CD4-positive, alpha-beta memory T cell (primary cell): ENCODE data around the gene MPP1. TPM values are rescaled to one million over a fixed set of nuclear protein-coding genes. Genes with fewer than 3 reads are reported as not detected.

ENCODE experiments used
- CTCF ChIA-PET: fragments of 350-600 bp; sonication (Branson Sonifier 250); formaldehyde crosslinking; loops from one replicate; lab custom pipeline; 2021; ENCODE audit warnings: inconsistent platforms; ENCODE audit not compliant: partially characterized antibody; lab: Charles Lee
- POLR2A ChIA-PET: fragments of 350-600 bp; sonication (Branson Sonifier 250); formaldehyde crosslinking; loops from one replicate; lab custom pipeline; 2021; ENCODE audit not compliant: partially characterized antibody; lab: Charles Lee
- DNase-seq, 5 donors: peaks; one replicate each; pipeline versions ENCODE4 v3.0.0 to v3.0.0-alpha.2; 2020 to 2022; ENCODE audit warnings: mixed read lengths in 1 of 5
- H3K27ac ChIP-seq: one replicate; pipeline ENCODE4 v1.7.0; 2013; ENCODE audit warnings: low read depth, low read length
- H3K27me3 ChIP-seq: 2 replicates; pipeline ENCODE4 v1.7.0; 2013; ENCODE audit warnings: mild to moderate bottlenecking, low read length, moderate library complexity; ENCODE audit not compliant: insufficient read depth
- H3K36me3 ChIP-seq: 2 replicates; pipeline ENCODE4 v1.7.0; 2013; ENCODE audit warnings: mild to moderate bottlenecking, low read length, moderate library complexity; ENCODE audit not compliant: insufficient read depth
- H3K4me1 ChIP-seq: 2 replicates; pipeline ENCODE4 v1.7.0; 2013; ENCODE audit warnings: mild to moderate bottlenecking, low read length, moderate library complexity; ENCODE audit not compliant: insufficient read depth
- H3K4me3 ChIP-seq, 2 donors: one replicate each; pipeline ENCODE4 v1.7.0; 2013; ENCODE audit warnings: low read length in 2 of 2, mild to moderate bottlenecking in 1 of 2
- H3K9me3 ChIP-seq, 2 donors: one replicate each; pipeline ENCODE4 v1.7.0; 2013; ENCODE audit warnings: low read length in 2 of 2, control low read depth in 1 of 2; ENCODE audit not compliant: control insufficient read depth in 1 of 2
- H3K27ac Mint-ChIP-seq, 7 donors: one replicate each; pipeline ENCODE4 v1.8.0; 2020 to 2021; ENCODE audit warnings: mixed read lengths in 7 of 7, mild to moderate bottlenecking in 6 of 7, inconsistent platforms in 3 of 7, moderate library complexity in 3 of 7
- H3K27me3 Mint-ChIP-seq, 2 donors: one replicate each; pipeline ENCODE4 v1.8.0; 2020 to 2021; ENCODE audit warnings: mixed read lengths in 2 of 2
- H3K36me3 Mint-ChIP-seq, 2 donors: one replicate each; pipeline ENCODE4 v1.8.0; 2020 to 2021; ENCODE audit warnings: mixed read lengths in 2 of 2, inconsistent platforms in 1 of 2, mild to moderate bottlenecking in 1 of 2
- H3K4me1 Mint-ChIP-seq, 4 donors: one replicate each; pipeline ENCODE4 v1.8.0; 2020 to 2021; ENCODE audit warnings: mixed read lengths in 4 of 4, mild to moderate bottlenecking in 1 of 4
- H3K4me3 Mint-ChIP-seq, 8 donors: one replicate each; pipeline ENCODE4 v1.8.0; 2020 to 2021; ENCODE audit warnings: mixed read lengths in 8 of 8, mild to moderate bottlenecking in 7 of 8, moderate library complexity in 6 of 8, inconsistent platforms in 3 of 8
- H3K9me3 Mint-ChIP-seq, 8 donors: one replicate each; pipeline ENCODE4 v1.8.0; 2020 to 2021; ENCODE audit warnings: mixed read lengths in 8 of 8, mild to moderate bottlenecking in 5 of 8, inconsistent platforms in 3 of 8, moderate library complexity in 1 of 8
- intact Hi-C: fragments of 100-400 bp; cut with micrococcal nuclease; formaldehyde crosslinking; loops from one replicate; pipeline ENCODE4 v1.15.1; 2023
- polyA plus RNA-seq, 2 donors: library from polyadenylated mRNA; unstranded; fragments of 300-500 nt; fragmentation: Illumina TruSeq; gene quantifications; one replicate each; pipeline ENCODE4 v1.2.3, GENCODE V29; 2021
- total RNA-seq, 2 experiments: library from RNA; stranded (reverse); gene quantifications; one replicate each; pipeline ENCODE4 v1.2.3, GENCODE V29; 2021

The MPP1 gene
- total and polyA plus RNA-seq, 4 experiments from 2014 or later = 10.6 to 14.7 (median 11.8) TPM

DNA sequence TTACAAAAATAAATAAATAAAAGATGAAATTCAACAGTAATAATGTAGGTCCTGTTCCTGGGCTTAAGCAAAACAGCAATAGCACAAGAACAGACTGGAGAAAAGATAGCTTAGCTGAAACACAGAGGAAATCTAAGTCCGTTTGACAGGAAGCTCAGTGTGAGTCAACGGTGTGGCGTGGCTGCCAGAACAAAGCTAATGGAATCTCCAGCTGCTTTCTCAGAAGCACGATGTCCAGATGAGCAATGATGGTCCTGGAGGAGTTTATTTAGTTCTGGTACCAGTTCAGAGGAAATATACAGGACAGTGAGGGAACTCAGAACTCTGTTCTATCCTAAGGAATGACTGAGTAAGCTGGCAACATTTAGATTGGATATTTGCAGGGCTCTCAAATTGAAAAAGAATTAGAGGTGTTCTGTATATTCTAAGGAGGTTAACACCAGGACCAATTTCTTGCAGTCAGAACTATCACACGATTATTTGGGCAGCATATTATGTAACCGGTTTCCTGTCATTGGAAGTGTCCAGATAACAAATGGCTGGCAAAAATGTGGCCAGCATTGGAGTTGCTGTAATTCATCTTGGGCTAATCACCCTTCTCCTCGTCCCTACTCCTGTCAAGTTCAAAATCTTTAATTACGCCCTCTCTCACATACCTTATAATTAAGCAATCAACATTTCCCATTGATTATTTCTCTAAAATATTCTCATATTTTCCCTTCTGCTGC lies 67.1 kb downstream of the MPP1 start:
- POLR2A ChIA-PET = interaction anchor here (0.6 to 1.3 kb wide), 6 partner anchors 10 to 24 kb away, joined by 3 to 14 read pairs (median 4); partner anchors contain the start of genes DKC1 and GAB3
- peaks cover 74% of the 10 kb centered on the region for H3K4me1 ChIP-seq
- H3K27ac Mint-ChIP-seq = peak overlapping the region; percentile 45 to 90 (median 87)
- peaks cover 0 to 4% of the 10 kb centered on the region in 2 donors for H3K36me3 Mint-ChIP-seq
- H3K9me3 Mint-ChIP-seq = no peaks in the 10 kb centered on the region
- H3K9me3 ChIP-seq = no peaks in the 10 kb centered on the region
- intact Hi-C loops = no loop called here
- H3K27ac ChIP-seq = no peak overlapping the region
- DNase-seq = peak in 1 of 5 donors; percentile 49
- CTCF ChIA-PET = interaction anchor here (0.6 to 4.8 kb wide), 5 partner anchors 10 to 24 kb away, joined by 3 to 37 read pairs (median 5); partner anchors contain the start of genes DKC1 and GAB3
- H3K4me3 Mint-ChIP-seq = peak overlapping the region in 7 of 8 donors; percentile 35 to 72 (median 65)
- H3K36me3 ChIP-seq = no peaks in the 10 kb centered on the region
- H3K4me3 ChIP-seq = no peak overlapping the region
- no peaks in the 10 kb centered on the region for H3K27me3 Mint-ChIP-seq
- no peaks in the 10 kb centered on the region for H3K27me3 ChIP-seq
- peaks cover 47 to 82% (median 63%) of the 10 kb centered on the region in 4 donors for H3K4me1 Mint-ChIP-seq

- Mint-ChIP-seq H3K4me3 (peak overlapping the region in 5 of 8 donors; percentile 2 to 36 (median 32)), H3K9me3 (no peaks in the 10 kb centered on the region), H3K27ac (peak overlapping the region in 6 of 7 donors; percentile 6 to 87 (median 70)), H3K4me1 (peaks cover 53 to 83% (median 66%) of the 10 kb centered on the region in 4 donors), H3K36me3 (no peaks in the 10 kb centered on the region), H3K27me3 (no peaks in the 10 kb centered on the region)
- Histone ChIP-seq H3K27me3 (no peaks in the 10 kb centered on the region), H3K4me1 (peaks cover 84% of the 10 kb centered on the region), H3K36me3 (no peaks in the 10 kb centered on the region), H3K4me3 (no peak overlapping the region), H3K9me3 (no peaks in the 10 kb centered on the region), H3K27ac (peak overlapping the region; percentile 21)
- CTCF ChIA-PET = interaction anchor here (1.2 to 4.8 kb wide), 4 partner anchors 11 to 19 kb away, joined by 4 to 37 read pairs (median 10); partner anchors contain the start of gene GAB3
- intact Hi-C loops = no loop called here
- POLR2A ChIA-PET = interaction anchor here (1.3 kb wide), 1 partner anchor 19 kb away, joined by 3 read pairs; no protein-coding TSS in a partner anchor
- DNase-seq = no peak
These were observed 68.1 kb downstream of the MPP1 start for GRCh38 chrX:154737136-154737535.

GRCh38 chrX:154735695-154736393 lies 69.4 kb downstream of the MPP1 start:
- Mint-ChIP-seq H3K4me3 (peak overlapping the region in 7 of 8 donors; percentile 19 to 71 (median 36)), H3K27ac (peak overlapping the region; percentile 70 to 93 (median 87)), H3K36me3 (peaks cover 0 to 2% of the 10 kb centered on the region in 2 donors), H3K27me3 (no peaks in the 10 kb centered on the region), H3K9me3 (no peaks in the 10 kb centered on the region), H3K4me1 (peaks cover 62 to 93% (median 71%) of the 10 kb centered on the region in 4 donors)
- Histone ChIP-seq H3K9me3 (no peaks in the 10 kb centered on the region), H3K36me3 (no peaks in the 10 kb centered on the region), H3K27me3 (no peaks in the 10 kb centered on the region), H3K4me1 (peaks cover 95% of the 10 kb centered on the region), H3K4me3 (no peak overlapping the region), H3K27ac (peak overlapping the region; percentile 64)
- POLR2A ChIA-PET = interaction anchor here (2.4 to 2.7 kb wide), 3 partner anchors 13 to 23 kb away, joined by 9 to 12 read pairs (median 9); partner anchors contain the start of gene GAB3
- no peak for DNase-seq
- intact Hi-C loops = no loop called here
- CTCF ChIA-PET = interaction anchor here (9.3 kb wide), 1 partner anchor 13 kb away, joined by 77 read pairs; the partner anchor contains the start of gene GAB3

DNA sequence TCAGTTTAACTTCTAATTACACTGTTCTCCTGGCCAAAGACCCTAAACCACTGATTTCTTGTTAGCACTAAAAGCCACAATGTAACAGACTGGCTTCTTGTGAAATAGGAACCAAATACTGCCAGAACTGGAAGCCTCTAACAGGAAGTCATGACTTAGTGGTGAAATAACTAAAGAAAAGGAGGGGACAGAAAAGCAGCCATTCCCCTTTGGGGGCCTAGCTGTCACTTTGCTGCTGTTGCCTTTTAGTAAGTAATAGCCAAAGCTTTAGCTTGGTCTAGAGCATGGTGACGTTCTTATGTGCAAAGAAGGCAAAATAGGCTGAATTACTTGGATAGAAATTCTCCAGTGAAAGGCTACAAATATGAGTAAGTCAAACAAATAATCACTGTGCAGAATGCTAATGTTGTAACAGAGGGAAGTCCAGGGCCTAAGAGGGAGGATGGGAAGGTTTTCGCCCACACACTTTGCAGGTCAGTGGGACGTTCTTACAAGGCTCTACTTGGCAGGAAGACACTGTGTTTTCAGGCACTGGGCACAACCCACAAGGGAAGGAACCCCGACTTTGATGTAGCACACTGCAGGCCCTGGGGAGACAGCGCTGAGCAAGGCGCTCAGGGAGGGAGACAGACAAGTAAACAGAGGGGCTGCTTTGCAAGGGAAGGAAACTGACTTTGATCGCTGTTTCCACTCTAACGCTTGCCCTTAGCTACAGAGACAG lies 71.1 kb downstream of the MPP1 start:
- Mint-ChIP-seq H3K36me3 (peaks cover 0 to 2% of the 10 kb centered on the region in 2 donors), H3K4me3 (peak overlapping the region; percentile 50 to 85 (median 68)), H3K9me3 (no peaks in the 10 kb centered on the region), H3K27ac (peak overlapping the region; percentile 87 to 93 (median 90)), H3K4me1 (peaks cover 63 to 96% (median 76%) of the 10 kb centered on the region in 4 donors), H3K27me3 (no peaks in the 10 kb centered on the region)
- H3K4me1 ChIP-seq = peaks cover 98% of the 10 kb centered on the region
- POLR2A ChIA-PET = interaction anchor here (0.9 to 6.2 kb wide), 6 partner anchors 8 to 21 kb away, joined by 4 to 49 read pairs (median 10); partner anchors contain the start of gene GAB3
- no peaks in the 10 kb centered on the region for H3K36me3 ChIP-seq
- no peaks in the 10 kb centered on the region for H3K27me3 ChIP-seq
- peak overlapping the region in 1 of 2 donors; percentile 20 for H3K4me3 ChIP-seq
- DNase-seq = peak in 3 of 5 donors; percentile 24 to 66 (median 32)
- intact Hi-C loops = loop anchor here (1.0 kb wide), 2 partner anchors 14 to 15 kb away; no protein-coding TSS in a partner anchor
- CTCF ChIA-PET = interaction anchor here (4.9 to 9.3 kb wide), 2 partner anchors 14 to 16 kb away, joined by 29 to 77 read pairs; partner anchors contain the start of gene GAB3
- H3K9me3 ChIP-seq = no peaks in the 10 kb centered on the region
- peak overlapping the region; percentile 64 for H3K27ac ChIP-seq

GRCh38 chrX:154733066-154733425 lies 72.2 kb downstream of the MPP1 start:
- peaks cover 0 to 1% (median 0%) of the 10 kb centered on the region in 8 donors for H3K9me3 Mint-ChIP-seq
- Histone ChIP-seq H3K9me3 (no peaks in the 10 kb centered on the region), H3K27me3 (no peaks in the 10 kb centered on the region), H3K27ac (peak overlapping the region; percentile 46), H3K4me1 (peaks cover 93% of the 10 kb centered on the region), H3K36me3 (no peaks in the 10 kb centered on the region), H3K4me3 (no peak overlapping the region)
- DNase-seq = no peak
- CTCF ChIA-PET = interaction anchor here (4.9 to 9.3 kb wide), 2 partner anchors 15 to 16 kb away, joined by 29 to 77 read pairs; partner anchors contain the start of gene GAB3
- peak overlapping the region in 7 of 8 donors; percentile 58 to 85 (median 65) for H3K4me3 Mint-ChIP-seq
- H3K4me1 Mint-ChIP-seq = peaks cover 62 to 94% (median 78%) of the 10 kb centered on the region in 4 donors
- peaks cover 0 to 2% of the 10 kb centered on the region in 2 donors for H3K36me3 Mint-ChIP-seq
- H3K27me3 Mint-ChIP-seq = no peaks in the 10 kb centered on the region
- intact Hi-C loops = no loop called here
- peak overlapping the region; percentile 83 to 95 (median 90) for H3K27ac Mint-ChIP-seq
- POLR2A ChIA-PET = interaction anchor here (2.3 to 6.2 kb wide), 3 partner anchors 8 to 16 kb away, joined by 10 to 49 read pairs (median 40); partner anchors contain the start of gene GAB3

DNA sequence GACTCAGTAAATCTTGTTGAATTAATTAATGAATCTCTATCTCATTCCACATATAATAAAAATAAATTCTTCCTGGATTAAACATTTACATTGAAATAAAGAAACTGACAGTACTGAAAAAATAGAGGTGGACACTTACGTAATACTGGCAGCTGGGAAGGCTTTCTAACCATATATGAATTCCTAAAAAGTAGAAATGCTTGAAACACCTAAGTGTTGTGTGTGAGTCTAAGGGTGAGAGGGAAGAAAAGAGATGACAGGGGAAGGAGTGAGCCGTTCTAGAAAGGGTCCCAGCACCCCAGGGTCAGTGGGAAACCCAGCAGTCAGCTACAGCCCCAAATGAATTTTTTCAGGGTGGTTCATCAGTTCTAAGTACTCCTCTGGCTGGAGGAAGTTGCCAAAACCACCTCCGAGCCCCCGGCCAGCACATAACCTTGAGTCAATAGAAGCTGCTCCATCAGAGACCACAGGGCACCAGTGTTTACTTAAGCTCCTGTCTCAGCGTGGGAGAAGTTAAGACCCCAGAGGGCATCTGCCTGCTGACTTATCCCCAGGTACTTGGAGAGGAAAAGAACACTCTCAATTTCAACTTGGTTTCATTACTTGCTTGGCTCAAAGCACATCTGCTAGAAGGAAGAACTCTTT lies 72.7 kb downstream of the MPP1 start:
- H3K27ac ChIP-seq = peak overlapping the region; percentile 46
- H3K36me3 ChIP-seq = no peaks in the 10 kb centered on the region
- H3K27me3 ChIP-seq = no peaks in the 10 kb centered on the region
- no peak for DNase-seq
- H3K9me3 Mint-ChIP-seq = peaks cover 0 to 1% (median 0%) of the 10 kb centered on the region in 8 donors
- H3K9me3 ChIP-seq = no peaks in the 10 kb centered on the region
- ChIA-PET POLR2A (interaction anchor here (1.0 to 6.2 kb wide), 4 partner anchors 14 to 30 kb away, joined by 3 to 49 read pairs (median 22); partner anchors contain the start of genes DKC1 and GAB3), CTCF (interaction anchor here (0.6 to 9.3 kb wide), 4 partner anchors 10 to 109 kb away, joined by 3 to 77 read pairs (median 16); partner anchors contain the start of gene GAB3)
- H3K27ac Mint-ChIP-seq = peak overlapping the region; percentile 83 to 95 (median 90)
- peak overlapping the region in 7 of 8 donors; percentile 58 to 85 (median 65) for H3K4me3 Mint-ChIP-seq
- H3K4me3 ChIP-seq = no peak overlapping the region
- no peaks in the 10 kb centered on the region for H3K27me3 Mint-ChIP-seq
- intact Hi-C loops = no loop called here
- peaks cover 0 to 2% of the 10 kb centered on the region in 2 donors for H3K36me3 Mint-ChIP-seq
- peaks cover 90% of the 10 kb centered on the region for H3K4me1 ChIP-seq
- peaks cover 61 to 90% (median 76%) of the 10 kb centered on the region in 4 donors for H3K4me1 Mint-ChIP-seq
